Neural cell (in vitro differentiated cells): ENCODE measurements around the gene MACF1. TPM values are rescaled to one million over a fixed set of nuclear protein-coding genes. Genes with fewer than 3 reads are reported as not detected.

Source experiments
- H2AFZ ChIP-seq: fragments of 200-600, 300-800 bp; sonication (generic), shearing (Covaris generic); 2 replicates; pipeline ENCODE4 v1.6.0; 2014; ENCODE audit warnings: low read depth, mild to moderate bottlenecking, antibody characterized with exemption, low read length, moderate library complexity
- H3F3A ChIP-seq: fragments of 200-600 bp; shearing (Covaris generic); 2 replicates; pipeline ENCODE4 v1.6.1; 2016; ENCODE audit warnings: mild to moderate bottlenecking, moderate library complexity, mixed read lengths, antibody characterized with exemption, low read length; ENCODE audit not compliant: insufficient read depth, poor library complexity, severe bottlenecking
- H3K27ac ChIP-seq: fragments of 200-600, 300-800 bp; sonication (generic), shearing (Covaris generic); 2 replicates; pipeline ENCODE4 v1.5.1; 2014; ENCODE audit warnings: mild to moderate bottlenecking, low read length, moderate library complexity
- H3K27me3 ChIP-seq: fragments of 300-800, 200-600 bp; sonication (generic), shearing (Covaris generic); 2 replicates; pipeline ENCODE4 v1.6.0; 2014; ENCODE audit warnings: mild to moderate bottlenecking, low read depth, low read length, moderate library complexity; ENCODE audit not compliant: insufficient read depth
- H3K36me3 ChIP-seq: fragments of 300-800, 200-600 bp; sonication (generic), shearing (Covaris generic); 2 replicates; pipeline ENCODE4 v1.5.1; 2014; ENCODE audit warnings: mild to moderate bottlenecking, antibody characterized with exemption, low read length, moderate library complexity; ENCODE audit not compliant: insufficient read depth
- H3K4me2 ChIP-seq: fragments of 300-800, 200-600 bp; sonication (generic), shearing (Covaris generic); 2 replicates; pipeline ENCODE4 v1.6.0; 2014; ENCODE audit warnings: mild to moderate bottlenecking, low read length
- H3K4me3 ChIP-seq: fragments of 300-800, 200-600 bp; sonication (generic), shearing (Covaris generic); 2 replicates; pipeline ENCODE4 v1.5.1; 2014; ENCODE audit warnings: mild to moderate bottlenecking, low read length, moderate library complexity
- H3K79me2 ChIP-seq: fragments of 200-600 bp; shearing (Covaris generic); replicated peaks from 2 replicates; pipeline ENCODE4 v1.6.0; 2014; ENCODE audit warnings: mild to moderate bottlenecking, low read length, moderate library complexity; ENCODE audit not compliant: insufficient read depth
- H3K9ac ChIP-seq: fragments of 300-800, 200-600 bp; sonication (generic), shearing (Covaris generic); 2 replicates; pipeline ENCODE4 v1.6.1; 2016; ENCODE audit warnings: mild to moderate bottlenecking, low read length, mixed read lengths
- H3K9me2 ChIP-seq: fragments of 200-600 bp; shearing (Covaris generic); 2 replicates; pipeline ENCODE4 v1.6.1; 2016; ENCODE audit warnings: mild to moderate bottlenecking, low read length, mixed read lengths; ENCODE audit not compliant: insufficient read depth
- H3K9me3 ChIP-seq: fragments of 200-600, 300-800 bp; sonication (generic), shearing (Covaris generic); 2 replicates; pipeline ENCODE4 v1.6.1; 2016; ENCODE audit warnings: mild to moderate bottlenecking, mixed run types, low read length, moderate library complexity, mixed read lengths
- H4K20me1 ChIP-seq: fragments of 200-600 bp; shearing (Covaris generic); 2 replicates; pipeline ENCODE4 v1.6.1; 2016; ENCODE audit warnings: mild to moderate bottlenecking, mixed run types; ENCODE audit not compliant: insufficient read depth
- CTCF ChIP-seq: fragments of 450-650 bp; IDR thresholded peaks from 2 replicates; pipeline ENCODE4 v1.5.1; 2014; ENCODE audit warnings: antibody characterized with exemption, mild to moderate bottlenecking, moderate library complexity; ENCODE audit not compliant: poor library complexity, severe bottlenecking
- EP300 ChIP-seq: fragments of 450-650 bp; conservative IDR thresholded peaks from 2 replicates; pipeline ENCODE4 v1.6.1; 2014; ENCODE audit warnings: antibody characterized with exemption, mild to moderate bottlenecking, moderate library complexity; ENCODE audit not compliant: poor library complexity, severe bottlenecking
- EZH2 ChIP-seq: fragments of 200-600, 300-800 bp; shearing (Covaris generic), sonication (generic); IDR thresholded peaks from 2 replicates; pipeline ENCODE4 v1.6.1; 2014; ENCODE audit warnings: antibody characterized with exemption, low read length, borderline replicate concordance, mild to moderate bottlenecking; ENCODE audit not compliant: insufficient read depth, poor library complexity, severe bottlenecking
- POLR2AphosphoS5 ChIP-seq: IDR thresholded peaks from 2 replicates; pipeline ENCODE4 v1.6.1; 2012
- REST ChIP-seq: IDR thresholded peaks from 2 replicates; pipeline ENCODE4 v1.6.1; 2012; ENCODE audit warnings: borderline replicate concordance
- polyA plus RNA-seq: library from polyadenylated mRNA; depleted of rRNA; stranded (reverse); fragments of >200 nt; gene quantifications from 2 replicates; pipeline ENCODE4 v1.2.3, GENCODE V29; 2014

The MACF1 gene
- polyA plus RNA-seq, 1 donor from 2014 or later: 176 TPM

- no peaks in the 10 kb centered on the region for H3K36me3 ChIP-seq
- no peak for TF ChIP-seq CTCF
- TF ChIP-seq EP300: no peak
- TF ChIP-seq POLR2AphosphoS5: no peak
- no peaks in the 10 kb centered on the region for H3K9me3 ChIP-seq
- peaks cover 36% of the 10 kb centered on the region for H3K79me2 ChIP-seq
- H2AFZ ChIP-seq: no peak overlapping the region
- no peak overlapping the region for H3K9ac ChIP-seq
- no peak overlapping the region for H3K4me3 ChIP-seq
- no peaks in the 10 kb centered on the region for H3K9me2 ChIP-seq
- H3K27ac ChIP-seq: no peak overlapping the region
- no peaks in the 10 kb centered on the region for H3K27me3 ChIP-seq
- no peaks in the 10 kb centered on the region for H3F3A ChIP-seq
- H4K20me1 ChIP-seq: no peaks in the 10 kb centered on the region
- no peak overlapping the region for H3K4me2 ChIP-seq
Measured at GRCh38 chr1:39164256-39164655, 40.2 kb upstream of the MACF1 start.

GRCh38 chr1:39165049-39165448 lies 39.4 kb upstream of the MACF1 start:
- Histone ChIP-seq H3K4me2 (no peak overlapping the region), H3K9ac (no peak overlapping the region), H3K27me3 (no peaks in the 10 kb centered on the region), H3K9me2 (no peaks in the 10 kb centered on the region), H3K9me3 (no peaks in the 10 kb centered on the region), H4K20me1 (no peaks in the 10 kb centered on the region), H2AFZ (no peak overlapping the region), H3K27ac (no peak overlapping the region), H3K36me3 (no peaks in the 10 kb centered on the region), H3F3A (no peaks in the 10 kb centered on the region), H3K4me3 (no peak overlapping the region), H3K79me2 (peaks cover 31% of the 10 kb centered on the region)
- TF ChIP-seq EZH2: no peak
- TF ChIP-seq POLR2AphosphoS5: no peak

- H3K36me3 ChIP-seq: no peaks in the 10 kb centered on the region
Measured at GRCh38 chr1:39165488-39165887, 39.0 kb upstream of the MACF1 start.

More at GRCh38 chr1:39165488-39165887, 39.0 kb upstream of the MACF1 start:
- no peak overlapping the region for H2AFZ ChIP-seq
- H4K20me1 ChIP-seq: no peaks in the 10 kb centered on the region
- H3K4me2 ChIP-seq: no peak overlapping the region
- no peaks in the 10 kb centered on the region for H3K9me2 ChIP-seq
- H3K9ac ChIP-seq: no peak overlapping the region
- no peaks in the 10 kb centered on the region for H3K9me3 ChIP-seq
- no peak for TF ChIP-seq REST
- H3K27ac ChIP-seq: no peak overlapping the region
- H3F3A ChIP-seq: no peaks in the 10 kb centered on the region
- H3K4me3 ChIP-seq: no peak overlapping the region
- no peaks in the 10 kb centered on the region for H3K27me3 ChIP-seq
- H3K79me2 ChIP-seq: peaks cover 28% of the 10 kb centered on the region
